Kasumi-1 (cell line): ENCODE data around the gene KIAA1671.

Experiments
- DNase-seq, 2 experiments: peaks; one replicate each; lab custom pipeline; 2025; lab: John Stamatoyannopoulos, UW

The KIAA1671 gene

GRCh38 chr22:25147642-25147928 lies 195.1 kb downstream of the KIAA1671 start:
- DNase-seq, result no peak

GRCh38 chr22:25148149-25148691 lies 195.7 kb downstream of the KIAA1671 start:
- DNase-seq, result no peak

- DNase-seq, result no peak
Measured at GRCh38 chr22:25149014-25149413, 196.5 kb downstream of the KIAA1671 start.

GRCh38 chr22:25153961-25154666 lies 201.6 kb downstream of the KIAA1671 start:
- DNase-seq, result no peak

GRCh38 chr22:25154667-25154999 lies 202.1 kb downstream of the KIAA1671 start:
- no peak for DNase-seq

GRCh38 chr22:25156736-25157135 lies 204.2 kb downstream of the KIAA1671 start:
- DNase-seq, result no peak

GRCh38 chr22:25159028-25159427 lies 206.5 kb downstream of the KIAA1671 start:
- no peak for DNase-seq

GRCh38 chr22:25160120-25160996 lies 207.8 kb downstream of the KIAA1671 start:
- DNase-seq, result no peak

- DNase-seq, result no peak
Measured at GRCh38 chr22:25161017-25161915, 208.8 kb downstream of the KIAA1671 start.

GRCh38 chr22:25161916-25162530 lies 209.5 kb downstream of the KIAA1671 start:
- no peak for DNase-seq

GRCh38 chr22:25162561-25162960 lies 210.0 kb downstream of the KIAA1671 start:
- no peak for DNase-seq

- DNase-seq, result no peak
Measured at GRCh38 chr22:25165785-25166184, 213.3 kb downstream of the KIAA1671 start.

- no peak for DNase-seq
Measured at GRCh38 chr22:25166266-25167040, 213.9 kb downstream of the KIAA1671 start.

- no peak for DNase-seq
Measured at GRCh38 chr22:25167082-25167481, 214.6 kb downstream of the KIAA1671 start.

- no peak for DNase-seq
Measured at GRCh38 chr22:25167834-25168601, 215.5 kb downstream of the KIAA1671 start.

GRCh38 chr22:25169278-25170031 lies 216.9 kb downstream of the KIAA1671 start:
- DNase-seq, result no peak

GRCh38 chr22:25170426-25170980 lies 218.0 kb downstream of the KIAA1671 start:
- no peak for DNase-seq

GRCh38 chr22:25172153-25172552 lies 219.6 kb downstream of the KIAA1671 start:
- DNase-seq, result no peak
